Forelimb muscle (tissue), 1 donor: ENCODE measurements around the gene ZCCHC7. TPM values are rescaled to one million over a fixed set of nuclear protein-coding genes. Genes with fewer than 3 reads are reported as not detected.

Experiments
- DNase-seq: peaks from one replicate; pipeline ENCODE4 v3.0.0-alpha.2; 2013; ENCODE audit warnings: low read depth
- polyA plus RNA-seq: library from polyadenylated mRNA; unstranded; fragments of 120-200 nt; gene quantifications from one replicate; pipeline ENCODE4 v1.2.1, GENCODE V29; 2013; ENCODE audit not compliant: insufficient read length

The ZCCHC7 gene
- polyA plus RNA-seq, 1 donor, result 12.3 TPM

GRCh38 chr9:37405350-37405749 lies 285.0 kb downstream of the ZCCHC7 start:
- no peak for DNase-seq

GRCh38 chr9:37405764-37406380 lies 285.5 kb downstream of the ZCCHC7 start:
- no peak for DNase-seq

GRCh38 chr9:37406603-37407401 lies 286.4 kb downstream of the ZCCHC7 start:
- no peak for DNase-seq

- DNase-seq, result no peak
These were observed 287.1 kb downstream of the ZCCHC7 start for GRCh38 chr9:37407468-37407867.

Other genes starting within 250 kb of the ZCCHC7 start
- 0.25 TPM for gene PAX5, start 86.3 kb upstream of the ZCCHC7 start, polyA plus RNA-seq